H1 (cell line): ENCODE data around the gene LRRC27. TPM values are rescaled to one million over a fixed set of nuclear protein-coding genes. Genes with fewer than 3 reads are reported as not detected.

ENCODE experiments used
- CHD7 ChIP-seq: fragments of 300-600 bp; sonication (generic); IDR thresholded peaks from 2 replicates; pipeline ENCODE4 v1.7.1; 2012; ENCODE audit warnings: low read length, moderate library complexity, mild to moderate bottlenecking, inconsistent platforms; ENCODE audit not compliant: insufficient replicate concordance
- NRF1 ChIP-seq: IDR thresholded peaks from 2 replicates; pipeline ENCODE4 v1.6.1; 2011; ENCODE audit warnings: mild to moderate bottlenecking, low read depth, low read length, improper control_type of control experiment
- RFX5 ChIP-seq: IDR thresholded peaks from 2 replicates; pipeline ENCODE4 v1.6.1; 2011; ENCODE audit warnings: low read depth, low read length, improper control_type of control experiment, borderline replicate concordance
- polyA plus RNA-seq, 7 experiments: library from polyadenylated mRNA; depleted of rRNA in 3 of 7; stranded (reverse) in 5 of 7; unstranded in 2 of 7; fragments of >200 nt in 5 of 7; fragments of 200-250 nt in 2 of 7; gene quantifications; 1 replicate in 5 of 7; 2 replicates in 1 of 7; 4 replicates in 1 of 7; pipeline versions ENCODE4 v1.2.1 to v1.2.3, GENCODE V29; 2011 to 2013; ENCODE audit warnings: missing spikeins in 2 of 7, mixed read lengths in 2 of 7
- total RNA-seq: library from RNA; stranded (reverse); fragmentation: NEBNext Ultra II Directional; extraction: Animal tissue kit (Norgen Biotek cat#: 25700); gene quantifications from 2 replicates; pipeline ENCODE4 v1.2.1, GENCODE V29; 2021

LRRC27 gene
- total and polyA plus RNA-seq, 2 of the 8 experiments (the other 6 are each of a cell fraction or from before 2014, with no cell fraction given), result 1.2 to 3.8 TPM

GRCh38 chr10:132328738-132329137, 3.3 kb upstream of the LRRC27 start (continued):
- TF ChIP-seq CHD7 (no peak), NRF1 (no peak), RFX5 (no peak)
